ENCODE measurements around the gene ZNF862.
A peak's percentile ranks its signal among the peaks of the same experiment; 100 is the strongest.
"Not testable (repeated sequence)": the region's sequence is repeated elsewhere in the genome, so short reads cannot be mapped to it uniquely, and the experiment has no call there.

ZNF862 gene

DNA sequence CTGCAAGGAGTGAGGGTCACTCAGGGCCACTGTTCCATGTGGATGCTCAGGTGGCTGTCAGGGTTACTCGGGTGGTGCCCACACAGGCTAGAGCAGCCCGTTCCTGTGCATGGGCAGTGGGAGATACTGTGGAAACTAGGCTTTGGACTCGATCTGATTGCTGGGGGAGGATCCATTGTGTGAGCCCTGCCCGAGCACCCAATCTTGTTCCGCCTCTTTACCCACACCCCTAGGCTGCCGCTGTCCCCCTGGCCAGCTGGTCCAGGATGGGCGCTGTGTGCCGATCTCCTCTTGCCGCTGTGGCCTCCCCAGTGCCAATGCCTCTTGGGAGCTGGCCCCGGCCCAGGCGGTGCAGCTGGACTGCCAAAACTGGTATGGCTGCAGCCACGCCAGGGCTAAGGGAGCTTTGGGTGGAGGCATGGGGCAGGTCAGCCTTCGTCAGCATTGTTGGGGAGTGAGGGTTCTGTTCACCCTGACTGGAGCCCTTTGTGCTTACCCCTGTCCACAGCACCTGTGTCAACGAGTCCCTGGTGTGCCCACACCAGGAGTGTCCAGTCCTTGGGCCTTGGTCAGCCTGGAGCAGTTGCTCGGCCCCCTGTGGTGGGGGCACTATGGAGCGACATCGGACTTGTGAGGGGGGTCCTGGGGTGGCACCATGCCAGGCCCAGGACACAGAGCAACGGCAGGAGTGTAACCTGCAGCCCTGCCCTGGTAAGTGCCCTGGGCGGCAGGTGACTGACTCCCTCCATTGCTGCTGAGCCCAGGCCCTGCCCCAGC lies 12.4 kb upstream of the ZNF862 start:
- Mint-ChIP-seq H3K4me1 (peaks cover 2% of the 10 kb centered on the region), H3K9me3 (no peaks in the 10 kb centered on the region), H3K4me3 (no peak overlapping the region), H3K36me3 (ENCODE audit: low read depth) (no peaks in the 10 kb centered on the region), H3K27ac (no peak overlapping the region), H3K27me3 (no peaks in the 10 kb centered on the region)
- DNase-seq = no peak
- no peak for ATAC-seq

DNA sequence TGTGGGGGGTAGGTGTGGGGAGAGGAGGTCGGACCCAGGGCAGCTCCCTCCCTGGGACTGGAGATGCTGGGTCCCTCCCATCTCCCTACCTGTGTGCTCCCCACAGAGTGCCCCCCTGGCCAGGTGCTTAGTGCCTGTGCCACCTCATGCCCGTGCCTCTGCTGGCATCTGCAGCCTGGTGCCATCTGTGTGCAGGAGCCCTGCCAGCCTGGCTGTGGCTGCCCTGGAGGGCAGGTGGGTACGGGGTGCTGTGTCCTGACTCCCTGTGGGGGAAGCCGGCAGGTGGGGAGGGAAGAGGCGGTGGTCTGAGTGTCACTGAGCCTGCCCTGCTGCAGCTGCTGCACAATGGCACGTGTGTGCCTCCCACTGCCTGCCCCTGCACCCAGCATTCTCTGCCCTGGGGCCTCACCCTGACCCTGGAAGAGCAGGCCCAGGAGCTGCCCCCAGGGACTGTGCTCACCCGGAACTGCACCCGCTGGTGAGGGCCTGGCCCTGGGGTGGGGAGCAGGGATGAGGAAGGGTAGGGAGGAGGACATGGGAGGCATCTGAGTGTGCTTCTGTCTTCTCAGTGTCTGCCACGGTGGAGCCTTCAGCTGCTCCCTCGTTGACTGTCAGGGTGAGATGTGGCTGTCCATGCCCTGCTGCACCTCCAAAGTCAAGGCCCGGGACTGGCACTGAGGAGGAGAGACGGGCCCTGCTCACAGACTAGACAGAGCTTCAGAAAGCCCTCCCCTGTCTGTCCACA lies 11.7 kb upstream of the ZNF862 start:
- Mint-ChIP-seq H3K27ac (no peak overlapping the region), H3K27me3 (no peaks in the 10 kb centered on the region), H3K36me3 (ENCODE audit: low read depth) (no peaks in the 10 kb centered on the region), H3K9me3 (no peaks in the 10 kb centered on the region), H3K4me1 (peaks cover 2% of the 10 kb centered on the region), H3K4me3 (no peak overlapping the region)
- no peak for DNase-seq
- no peak for ATAC-seq

DNA sequence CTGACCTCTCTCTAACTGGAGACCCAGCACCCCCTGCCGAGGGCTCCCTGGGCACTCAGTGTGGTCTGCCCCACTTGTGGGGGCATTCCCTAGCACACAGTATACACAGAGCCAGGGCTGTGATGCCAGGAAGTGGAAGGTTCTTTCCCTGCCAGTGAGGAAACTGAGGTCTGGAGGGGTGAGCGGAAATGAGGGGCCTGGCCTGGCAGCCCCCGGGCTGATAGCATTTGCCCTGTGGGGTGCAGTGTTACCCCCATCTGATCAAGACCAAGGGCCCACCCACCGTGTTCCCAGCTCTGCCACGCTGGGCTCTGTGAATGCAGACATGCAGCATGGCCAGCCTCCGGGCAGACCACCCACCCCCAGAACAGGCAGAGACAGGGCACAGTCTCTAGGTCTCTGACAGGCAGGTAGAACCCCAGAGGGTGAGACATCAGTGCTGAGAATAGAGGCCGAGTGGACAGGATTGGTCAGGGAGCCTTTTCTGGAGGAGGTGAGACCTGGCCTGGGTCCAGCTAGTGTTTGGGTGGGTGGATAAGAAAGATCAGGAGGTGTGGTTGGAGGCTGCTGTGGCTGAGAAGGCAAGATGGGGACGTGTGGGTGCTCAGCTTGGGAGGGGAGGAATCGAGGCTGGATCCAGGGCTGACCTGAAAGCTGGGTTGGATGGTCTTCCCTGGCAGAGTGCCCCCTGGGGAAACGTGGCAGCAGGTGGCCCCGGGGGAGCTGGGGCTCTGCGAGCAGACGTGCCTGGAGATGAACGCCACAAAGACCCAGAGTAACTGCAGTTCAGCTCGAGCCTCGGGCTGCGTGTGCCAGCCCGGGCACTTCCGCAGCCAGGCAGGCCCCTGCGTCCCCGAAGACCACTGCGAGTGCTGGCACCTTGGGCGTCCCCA lies 10.8 kb upstream of the ZNF862 start:
- peak; percentile 7 for DNase-seq

DNA sequence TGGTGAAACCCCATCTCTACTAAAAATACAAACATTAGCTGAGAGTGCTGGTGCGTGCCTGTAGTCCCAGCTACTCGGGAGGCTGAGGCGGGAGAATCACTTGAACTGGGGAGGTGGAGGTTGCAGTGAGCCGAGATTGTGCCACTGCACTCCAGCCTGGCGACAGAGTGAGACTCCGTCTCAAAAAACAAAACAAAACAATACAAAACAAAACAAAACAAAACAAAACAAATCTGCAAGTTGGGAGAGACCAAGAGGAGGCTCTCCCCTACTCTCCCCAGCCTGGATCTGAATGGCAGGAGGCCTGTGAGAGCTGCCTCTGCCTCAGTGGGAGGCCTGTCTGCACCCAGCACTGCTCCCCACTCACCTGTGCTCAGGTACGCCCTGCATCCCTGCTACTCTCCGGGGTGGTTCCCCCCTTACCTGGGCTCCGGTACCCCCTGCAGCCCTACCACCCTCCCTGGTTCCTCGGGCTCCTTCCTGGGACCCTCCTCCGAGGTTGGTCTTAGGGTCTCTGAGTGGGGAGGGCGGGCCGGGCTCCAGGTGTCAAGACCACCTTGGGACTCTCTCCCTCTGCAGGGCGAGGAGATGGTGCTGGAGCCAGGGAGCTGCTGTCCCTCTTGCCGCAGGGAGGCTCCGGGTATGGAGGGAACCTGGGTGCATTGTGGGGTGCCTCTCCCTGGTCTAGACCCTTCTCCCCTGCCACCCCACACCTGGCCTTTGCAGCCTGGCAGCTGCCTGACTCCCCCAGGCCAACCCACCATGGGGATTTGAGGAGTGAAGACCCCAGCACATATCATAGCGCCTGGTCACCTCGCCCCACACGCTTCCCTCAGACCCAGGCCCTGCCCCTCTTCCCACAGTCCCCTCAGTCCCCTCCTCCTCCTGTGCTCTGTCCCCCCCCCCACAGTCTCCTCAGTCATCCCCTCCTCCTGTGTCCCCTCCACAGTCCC lies 9.5 kb upstream of the ZNF862 start:
- DNase-seq (no peak), ATAC-seq (no peak)
- Mint-ChIP-seq H3K36me3 (ENCODE audit: low read depth) (no peaks in the 10 kb centered on the region), H3K9me3 (no peaks in the 10 kb centered on the region), H3K4me1 (peaks cover 2% of the 10 kb centered on the region), H3K27ac (no peak overlapping the region), H3K4me3 (no peak overlapping the region), H3K27me3 (peaks cover 3% of the 10 kb centered on the region)

More for the DNA sequence above, 10.8 kb upstream of the ZNF862 start:
- peaks cover 2% of the 10 kb centered on the region for H3K4me1 Mint-ChIP-seq
- H3K4me3 Mint-ChIP-seq = no peak overlapping the region
- H3K27me3 Mint-ChIP-seq = no peaks in the 10 kb centered on the region
- no peak for ATAC-seq
- H3K27ac Mint-ChIP-seq = no peak overlapping the region
- no peaks in the 10 kb centered on the region for H3K9me3 Mint-ChIP-seq
- no peaks in the 10 kb centered on the region for H3K36me3 Mint-ChIP-seq (ENCODE audit: low read depth)

DNA sequence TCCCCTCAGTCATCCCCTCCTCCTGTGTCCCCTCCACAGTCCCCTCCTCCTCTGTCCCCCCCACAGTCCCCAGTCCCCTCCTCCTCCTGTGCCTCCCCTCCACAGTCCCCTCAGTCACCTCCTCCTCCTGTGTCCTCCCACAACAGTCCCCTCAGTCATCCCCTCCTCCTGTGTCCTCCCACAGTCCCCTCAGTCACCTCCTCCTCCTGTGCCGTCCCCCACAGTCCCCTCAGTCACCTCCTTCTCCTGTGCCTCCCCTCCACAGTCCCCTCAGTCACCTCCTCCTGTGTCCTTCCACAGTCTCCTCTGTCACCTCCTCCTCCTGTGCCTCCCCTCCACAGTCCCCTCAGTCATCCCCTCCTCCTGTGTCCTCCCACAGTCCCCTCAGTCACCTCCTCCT lies 7.6 kb upstream of the ZNF862 start:
- not testable (repeated sequence) for H3K4me1 Mint-ChIP-seq, H3K4me3 Mint-ChIP-seq, ATAC-seq

DNA sequence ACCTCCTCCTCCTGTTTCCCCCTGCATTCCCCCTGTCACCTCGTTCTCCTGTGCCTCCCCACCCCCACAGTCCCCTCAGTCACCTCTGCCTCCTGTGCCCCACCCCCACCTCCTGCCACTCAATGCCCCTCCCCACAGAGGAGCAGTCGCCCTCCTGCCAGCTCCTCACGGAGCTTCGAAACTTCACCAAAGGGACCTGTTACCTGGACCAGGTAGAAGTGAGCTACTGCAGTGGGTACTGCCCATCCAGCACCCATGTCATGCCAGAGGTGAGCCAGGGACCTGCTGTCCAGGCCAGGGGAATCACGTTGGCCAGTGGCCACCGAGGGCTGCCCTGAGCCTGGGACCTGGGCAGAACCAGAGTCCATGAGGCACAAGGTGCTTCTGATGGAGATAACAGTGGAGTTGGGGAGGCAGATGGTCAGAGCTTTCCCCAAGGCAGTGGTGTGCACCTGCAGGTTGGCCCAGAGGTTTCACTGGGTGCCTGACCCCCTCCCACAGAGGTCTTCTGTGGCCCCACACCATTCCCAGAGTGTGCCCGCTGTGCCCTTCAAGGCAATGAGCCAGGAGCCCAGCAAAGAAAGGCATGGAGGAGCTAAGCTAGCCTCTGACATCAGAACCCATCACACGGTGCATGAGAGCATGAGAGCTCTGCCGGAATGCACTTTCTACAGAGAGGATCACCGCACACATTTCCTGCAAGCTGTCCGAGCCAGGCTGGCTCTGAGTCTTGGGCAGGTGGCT lies 7.0 kb upstream of the ZNF862 start:
- no peaks in the 10 kb centered on the region for H3K36me3 Mint-ChIP-seq (ENCODE audit: low read depth)
- H3K9me3 Mint-ChIP-seq = no peaks in the 10 kb centered on the region
- H3K27me3 Mint-ChIP-seq = peaks cover 4% of the 10 kb centered on the region
- no peak overlapping the region for H3K4me3 Mint-ChIP-seq
- H3K27ac Mint-ChIP-seq = no peak overlapping the region
- ATAC-seq = no peak
- DNase-seq = no peak
- H3K4me1 Mint-ChIP-seq = peaks cover 2% of the 10 kb centered on the region

More for the DNA sequence above, 7.6 kb upstream of the ZNF862 start:
- H3K27me3 Mint-ChIP-seq; H3K9me3 Mint-ChIP-seq; H3K27ac Mint-ChIP-seq; DNase-seq; H3K36me3 Mint-ChIP-seq (ENCODE audit: low read depth): not testable (repeated sequence)

DNA sequence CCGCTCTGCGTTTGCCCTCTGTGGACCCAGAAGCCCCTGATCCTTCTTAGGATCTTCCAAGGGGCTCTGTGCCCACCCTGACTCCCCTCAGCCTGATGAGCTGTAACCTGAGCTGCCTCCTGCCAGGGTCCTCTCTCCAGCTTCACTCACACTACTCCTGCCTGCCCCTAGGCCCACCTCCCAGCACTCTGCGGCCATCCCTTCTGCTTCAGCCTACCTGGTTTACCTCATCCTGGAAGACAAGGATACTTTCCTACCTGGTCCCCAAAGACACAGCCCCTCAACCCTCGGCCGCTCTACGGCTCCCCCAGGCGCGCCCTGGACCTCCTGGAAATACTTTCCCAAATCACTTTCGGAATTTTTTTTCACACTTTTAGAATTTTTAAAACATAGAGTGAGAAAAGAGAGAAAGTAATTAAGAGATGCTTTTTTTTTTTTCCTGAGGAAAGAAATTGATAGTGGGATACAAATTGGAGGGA lies 6.4 kb upstream of the ZNF862 start:
- Mint-ChIP-seq H3K27ac (no peak overlapping the region), H3K27me3 (peaks cover 4% of the 10 kb centered on the region), H3K9me3 (no peaks in the 10 kb centered on the region), H3K36me3 (ENCODE audit: low read depth) (no peaks in the 10 kb centered on the region), H3K4me3 (no peak overlapping the region), H3K4me1 (peaks cover 2% of the 10 kb centered on the region)
- ATAC-seq = no peak
- DNase-seq = no peak

DNA sequence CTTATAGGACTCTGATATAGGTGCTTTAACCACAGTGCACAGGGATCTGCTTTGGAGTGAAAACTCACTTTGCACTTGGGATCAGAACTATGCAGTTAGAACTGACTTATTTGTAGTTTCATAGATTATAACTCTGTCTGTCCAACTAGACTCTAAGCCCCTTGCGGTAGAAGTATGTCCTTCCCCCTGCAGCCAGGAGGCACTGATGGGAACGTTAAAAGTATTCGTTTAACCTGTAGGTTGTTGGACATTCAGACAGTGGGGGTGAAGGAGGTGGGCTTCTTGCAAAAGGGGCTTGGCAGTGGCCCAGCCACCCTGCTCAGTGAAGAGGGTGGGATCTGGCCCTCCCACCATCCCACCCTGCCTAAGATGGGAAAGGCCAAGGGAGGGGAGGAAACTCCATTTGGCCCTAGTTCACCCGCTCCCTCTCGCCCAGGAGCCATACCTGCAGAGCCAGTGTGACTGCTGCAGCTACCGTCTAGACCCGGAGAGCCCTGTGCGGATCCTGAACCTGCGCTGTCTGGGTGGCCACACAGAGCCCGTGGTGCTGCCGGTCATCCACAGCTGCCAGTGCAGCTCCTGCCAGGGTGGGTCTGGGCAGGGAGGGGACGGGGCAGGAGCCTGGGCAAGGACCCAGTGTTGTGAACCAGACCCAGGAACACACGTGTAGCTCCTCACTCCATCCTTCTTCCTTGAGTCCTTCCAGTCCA lies 5.7 kb upstream of the ZNF862 start:
- Mint-ChIP-seq H3K4me1 (peaks cover under 1% of the 10 kb centered on the region), H3K4me3 (no peak overlapping the region), H3K9me3 (no peaks in the 10 kb centered on the region), H3K36me3 (ENCODE audit: low read depth) (no peaks in the 10 kb centered on the region), H3K27me3 (peaks cover 4% of the 10 kb centered on the region), H3K27ac (no peak overlapping the region)
- DNase-seq = no peak
- no peak for ATAC-seq

DNA sequence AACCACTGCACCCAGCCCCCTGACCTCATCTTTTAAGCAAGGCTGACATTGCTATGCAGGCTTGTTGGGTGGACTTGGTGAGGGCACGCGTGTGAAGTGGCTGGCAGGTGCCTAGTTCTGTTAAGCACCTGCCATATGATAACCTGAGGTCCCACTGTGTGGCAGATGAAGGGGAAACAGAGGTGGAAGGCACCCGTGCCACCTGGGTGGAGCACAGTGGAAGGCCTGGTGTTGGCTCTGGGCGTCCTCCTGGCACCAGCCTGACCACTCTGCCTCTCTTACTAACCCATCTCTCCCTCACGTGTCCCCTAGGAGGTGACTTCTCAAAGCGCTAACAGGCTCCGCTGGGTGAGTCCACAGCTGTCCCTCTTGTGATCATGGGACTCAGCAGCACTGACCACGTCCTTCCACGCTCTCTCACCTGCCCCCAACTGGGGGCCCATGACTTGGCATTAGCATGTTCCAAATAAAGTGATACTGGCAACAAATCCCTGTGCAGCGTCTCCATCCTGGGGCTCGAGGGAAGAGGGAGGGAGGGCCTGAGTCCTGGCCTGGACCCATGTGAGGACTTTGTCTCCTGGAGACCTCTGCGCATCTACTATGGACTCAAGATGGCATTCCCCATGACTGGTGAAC lies 4.6 kb upstream of the ZNF862 start:
- Mint-ChIP-seq H3K9me3 (no peaks in the 10 kb centered on the region), H3K4me3 (no peak overlapping the region), H3K27me3 (peaks cover 4% of the 10 kb centered on the region), H3K36me3 (ENCODE audit: low read depth) (no peaks in the 10 kb centered on the region), H3K27ac (no peak overlapping the region), H3K4me1 (peaks cover 6% of the 10 kb centered on the region)
- no peak for ATAC-seq
- no peak for DNase-seq

DNA sequence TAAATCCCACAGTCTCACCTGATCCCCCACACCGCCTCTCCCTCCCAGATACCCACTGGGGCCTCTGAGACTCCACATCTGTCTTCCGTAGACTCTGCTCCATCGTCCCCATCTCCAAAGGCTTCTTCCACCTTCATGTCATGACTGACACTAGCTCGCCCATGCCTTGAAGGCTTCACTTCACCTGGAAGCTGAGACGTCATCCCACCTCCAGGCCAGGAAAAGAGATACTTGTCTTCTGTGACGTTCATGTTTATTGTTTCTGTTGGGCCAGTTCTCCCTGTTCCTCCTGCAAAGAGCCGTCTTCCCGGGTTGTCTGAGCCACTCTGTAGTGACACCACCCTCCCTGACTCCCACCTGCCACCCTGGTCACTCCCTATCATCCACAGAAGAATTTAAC lies 3.6 kb upstream of the ZNF862 start:
- no peak for DNase-seq
- H3K4me1 Mint-ChIP-seq = peaks cover 14% of the 10 kb centered on the region
- H3K27ac Mint-ChIP-seq = no peak overlapping the region
- H3K27me3 Mint-ChIP-seq = peaks cover 4% of the 10 kb centered on the region
- no peak for ATAC-seq
- H3K36me3 Mint-ChIP-seq (ENCODE audit: low read depth) = no peaks in the 10 kb centered on the region
- H3K4me3 Mint-ChIP-seq = no peak overlapping the region
- H3K9me3 Mint-ChIP-seq = no peaks in the 10 kb centered on the region

DNA sequence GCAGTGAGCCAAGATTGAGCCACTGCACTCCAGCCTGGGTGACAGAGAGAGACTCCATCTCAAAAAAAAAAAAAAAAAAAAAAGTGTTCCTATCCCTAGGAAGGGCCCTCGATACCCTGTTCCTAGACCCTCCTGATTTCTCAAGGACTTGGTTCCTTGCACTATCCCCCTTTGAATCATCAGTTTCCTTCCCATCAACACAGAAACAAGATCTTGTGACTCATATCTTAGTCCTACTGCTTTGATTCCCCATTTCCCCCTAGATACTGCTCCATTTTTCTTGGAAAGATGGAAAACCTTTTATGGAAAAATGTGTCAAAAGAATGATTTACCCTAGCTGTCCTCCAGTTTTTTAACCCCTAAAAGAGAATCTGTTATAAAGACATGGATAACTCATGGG lies 1.7 kb upstream of the ZNF862 start:
- DNase-seq (no peak), ATAC-seq (no peak)
- Mint-ChIP-seq H3K36me3 (ENCODE audit: low read depth) (peaks cover 1% of the 10 kb centered on the region), H3K4me3 (no peak overlapping the region), H3K9me3 (no peaks in the 10 kb centered on the region), H3K4me1 (peaks cover 24% of the 10 kb centered on the region), H3K27me3 (peaks cover 4% of the 10 kb centered on the region), H3K27ac (no peak overlapping the region)

DNA sequence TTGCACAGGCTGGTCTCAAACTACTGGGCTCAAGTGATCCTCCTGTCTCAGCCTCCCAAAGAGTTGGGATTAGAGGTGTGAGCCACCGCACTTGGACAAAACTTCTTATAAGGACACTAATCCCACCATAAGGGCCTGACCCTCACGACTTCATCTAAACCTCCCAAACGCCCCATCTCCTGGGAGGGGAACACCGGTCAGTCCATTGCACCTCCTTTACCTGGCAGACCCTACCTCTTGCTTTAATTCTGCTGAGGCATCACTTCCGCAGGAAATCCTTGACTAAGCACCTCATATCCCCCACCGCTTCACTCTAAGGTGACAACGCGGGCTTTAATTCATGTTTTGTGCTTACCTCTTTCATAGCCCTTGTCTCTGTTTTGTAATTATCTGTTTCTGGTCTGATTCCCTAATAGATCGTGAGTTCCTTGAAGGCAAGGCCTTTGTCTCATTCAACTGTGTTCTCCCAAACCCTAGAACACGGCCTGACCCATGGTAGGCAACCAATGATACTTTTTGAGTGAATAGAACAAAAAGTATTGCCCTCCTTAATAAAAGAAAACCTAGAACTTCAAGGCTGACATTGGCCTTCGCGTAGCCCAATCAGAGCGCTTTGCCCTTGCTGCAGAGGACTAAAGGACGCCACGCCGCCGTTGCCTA lies 481 bp upstream of the ZNF862 start:
- Mint-ChIP-seq H3K36me3 (ENCODE audit: low read depth) (peaks cover 1% of the 10 kb centered on the region), H3K27me3 (peaks cover 4% of the 10 kb centered on the region), H3K9me3 (no peaks in the 10 kb centered on the region), H3K27ac (peak overlapping the region; percentile 68), H3K4me1 (peaks cover 26% of the 10 kb centered on the region), H3K4me3 (peak overlapping the region; percentile 86)
- no peak for DNase-seq
- no peak for ATAC-seq

All from activated naive CD8-positive, alpha-beta T cell treated with anti-CD3 and anti-CD28 coated beads, Interleukin-2, amount 50 U/mL, for 24 hours (primary cell).